Ramos (cell line): ENCODE measurements around the gene HGFAC.

Experiments
- in situ Hi-C: fragments of 300-500 bp; cut with MboI; formaldehyde crosslinking; loops from one replicate; pipeline ENCODE4 v1.14.3; 2022; ENCODE audit warnings: low sequenced_read_pairs; ENCODE audit not compliant: unreplicated experiment

HGFAC gene

GRCh38 chr4:3423406-3423805 lies 18.4 kb upstream of the HGFAC start:
- in situ Hi-C loops: no loop called here

- in situ Hi-C loops: no loop called here
Observed at GRCh38 chr4:3423952-3424351, 17.8 kb upstream of the HGFAC start.

GRCh38 chr4:3424522-3425095 lies 17.2 kb upstream of the HGFAC start:
- in situ Hi-C loops: no loop called here

- in situ Hi-C loops: no loop called here
Observed at GRCh38 chr4:3426465-3427133, 15.2 kb upstream of the HGFAC start.

GRCh38 chr4:3427134-3427476 lies 14.7 kb upstream of the HGFAC start:
- in situ Hi-C loops: no loop called here

- in situ Hi-C loops: no loop called here
Observed at GRCh38 chr4:3427706-3428446, 13.9 kb upstream of the HGFAC start.

GRCh38 chr4:3429651-3430050 lies 12.1 kb upstream of the HGFAC start:
- in situ Hi-C loops: no loop called here

- in situ Hi-C loops: no loop called here
Observed at GRCh38 chr4:3430524-3430923, 11.2 kb upstream of the HGFAC start.

GRCh38 chr4:3431446-3431993 lies 10.2 kb upstream of the HGFAC start:
- in situ Hi-C loops: no loop called here

- in situ Hi-C loops: no loop called here
Observed at GRCh38 chr4:3432381-3432790, 9.4 kb upstream of the HGFAC start.

GRCh38 chr4:3433138-3433869 lies 8.5 kb upstream of the HGFAC start:
- in situ Hi-C loops: no loop called here

- in situ Hi-C loops: no loop called here
Observed at GRCh38 chr4:3434881-3435685, 6.7 kb upstream of the HGFAC start.

GRCh38 chr4:3435686-3435956 lies 6.1 kb upstream of the HGFAC start:
- in situ Hi-C loops: no loop called here

GRCh38 chr4:3436048-3436797 lies 5.5 kb upstream of the HGFAC start:
- in situ Hi-C loops: no loop called here

GRCh38 chr4:3436798-3437581 lies 4.8 kb upstream of the HGFAC start:
- in situ Hi-C loops: no loop called here

- in situ Hi-C loops: no loop called here
Observed at GRCh38 chr4:3437582-3437936, 4.2 kb upstream of the HGFAC start.

- in situ Hi-C loops: no loop called here
Observed at GRCh38 chr4:3437998-3438846, 3.5 kb upstream of the HGFAC start.

- in situ Hi-C loops: no loop called here
Observed at GRCh38 chr4:3438847-3439180, 3.0 kb upstream of the HGFAC start.
